Activated CD4-positive, alpha-beta T cell treated with anti-CD3 and anti-CD28 coated beads, Interleukin-2, amount 50 U/mL, for 24 hours (primary cell): Measurements from ENCODE around the gene CMSS1.

Source experiments
- DNase-seq, 2 donors: peaks; one replicate each; pipeline ENCODE4 v3.0.0-alpha.2; 2020; ENCODE audit warnings: low read depth in 1 of 2, low spot score in 1 of 2

CMSS1 gene

GRCh38 chr3:99851955-99852354 is 34.3 kb downstream of the CMSS1 start:
- no peak for DNase-seq

GRCh38 chr3:99852851-99853250 is 35.2 kb downstream of the CMSS1 start:
- no peak for DNase-seq

GRCh38 chr3:99854756-99855298 is 37.2 kb downstream of the CMSS1 start:
- no peak for DNase-seq

GRCh38 chr3:99855900-99856299 is 38.2 kb downstream of the CMSS1 start:
- no peak for DNase-seq

- no peak for DNase-seq
Observed at GRCh38 chr3:99856437-99857220, 39.0 kb downstream of the CMSS1 start.

GRCh38 chr3:99857278-99857677 is 39.6 kb downstream of the CMSS1 start:
- no peak for DNase-seq

GRCh38 chr3:99858469-99858868 is 40.8 kb downstream of the CMSS1 start:
- no peak for DNase-seq

- DNase-seq, result no peak
Observed at GRCh38 chr3:99859825-99860224, 42.2 kb downstream of the CMSS1 start.

GRCh38 chr3:99861216-99861615 is 43.6 kb downstream of the CMSS1 start:
- no peak for DNase-seq

- no peak for DNase-seq
Observed at GRCh38 chr3:99862208-99862607, 44.5 kb downstream of the CMSS1 start.

- DNase-seq, result no peak
Observed at GRCh38 chr3:99863002-99863401, 45.3 kb downstream of the CMSS1 start.

GRCh38 chr3:99863588-99863987 is 45.9 kb downstream of the CMSS1 start:
- no peak for DNase-seq

- no peak for DNase-seq
Observed at GRCh38 chr3:99864289-99864688, 46.6 kb downstream of the CMSS1 start.

GRCh38 chr3:99865321-99865720 is 47.7 kb downstream of the CMSS1 start:
- DNase-seq, result no peak

- no peak for DNase-seq
Observed at GRCh38 chr3:99866261-99866761, 48.6 kb downstream of the CMSS1 start.

- DNase-seq, result no peak
Observed at GRCh38 chr3:99867594-99868310, 50.1 kb downstream of the CMSS1 start.

GRCh38 chr3:99868311-99868646 is 50.6 kb downstream of the CMSS1 start:
- DNase-seq, result no peak

- no peak for DNase-seq
Observed at GRCh38 chr3:99869621-99870020, 52.0 kb downstream of the CMSS1 start.

GRCh38 chr3:99870712-99871111 is 53.0 kb downstream of the CMSS1 start:
- DNase-seq, result no peak

- no peak for DNase-seq
Observed at GRCh38 chr3:99871231-99872045, 53.8 kb downstream of the CMSS1 start.

- DNase-seq, result no peak
Observed at GRCh38 chr3:99872923-99873254, 55.2 kb downstream of the CMSS1 start.
